Pancreas (tissue), 10 donors: Measurements from ENCODE around the gene PPIL3. TPM values are rescaled to one million over a fixed set of nuclear protein-coding genes. Genes with fewer than 3 reads are reported as not detected.

Experiments used
- ATAC-seq, 4 donors: fragments of 200-7000 bp; cut with Tn5 transposase; one replicate each; pipeline versions ENCODE4 v1.8.0 to v1.9.1; 2020; ENCODE audit warnings: mild to moderate bottlenecking in 4 of 4, moderate library complexity in 4 of 4
- DNase-seq, 6 donors: peaks; one replicate each; pipeline ENCODE4 v3.0.0-alpha.2; 2020
- FAIRE-seq: peaks from 2 replicates; lab custom pipeline; 2012; peaks lifted over from hg19 to GRCh38; lab: Jason Lieb, UNC
- H3K27ac ChIP-seq, 4 donors: fragments of 200-600 bp; sonication (generic); 1 replicate in 3 of 4; 2 replicates in 1 of 4; pipeline versions ENCODE4 v1.5.0 to v1.8.0; 2020
- H3K27me3 ChIP-seq, 4 donors: fragments of 200-600 bp; one replicate each; pipeline ENCODE4 v1.8.0; 2021
- H3K36me3 ChIP-seq, 3 donors: fragments of 200-600 bp; sonication (generic) in 1 of 3; one replicate each; pipeline versions ENCODE4 v1.5.0 to v1.8.0; 2020 to 2021
- H3K4me1 ChIP-seq, 3 donors: fragments of 200-600 bp; one replicate each; pipeline ENCODE4 v1.8.0; 2021
- H3K4me3 ChIP-seq, 4 donors: fragments of 200-600 bp; sonication (generic) in 2 of 4; one replicate each; pipeline versions ENCODE4 v1.5.0 to v1.8.0; 2020 to 2021
- H3K9me3 ChIP-seq, 4 donors: fragments of 200-600 bp; one replicate each; pipeline ENCODE4 v1.8.0; 2021
- CTCF ChIP-seq, 4 donors: fragments of 200-600 bp; sonication (generic) in 3 of 4; IDR thresholded peaks; one replicate each; pipeline versions ENCODE4 v1.5.0 to v1.8.0; 2021; ENCODE audit warnings: antibody characterized with exemption in 4 of 4
- WGBS, 2 donors: extraction: QIAGEN DNeasy Blood & Tissue Kit; methylation state at CpG; one replicate each; pipeline ENCODE4 v1.1.7; 2013; 5-methylcytosine and 5-hydroxymethylcytosine counted together
- intact Hi-C, 3 donors: fragments of 100-400 bp; cut with DNase I; formaldehyde crosslinking; loops; one replicate each; pipeline versions ENCODE4 v1.11.1 to v1.14.2; 2022
- polyA plus RNA-seq, 2 donors: library from polyadenylated mRNA; stranded (reverse); fragments of 200-250 nt; gene quantifications; one replicate each; pipeline ENCODE4 v1.2.3, GENCODE V29; 2013
- total RNA-seq, 6 donors: library from RNA; stranded (reverse); fragmentation: NEBNext Ultra II Directional in 4 of 6; extraction: Animal tissue kit (Norgen Biotek cat#: 25700) in 4 of 6; gene quantifications; one replicate each; pipeline versions ENCODE4 v1.2.1 to v1.2.4, GENCODE V29; 2021 to 2023
- donor health status: healthy with polysubstance abuse.
- donor health status: DM: no; HTN: no; CAD: no; lungs with moderate emphysema.
- donor health status: DM: no; HTN: no; CAD: no.
- donor health status: control.
- donor health status: control.
- donor health status: Bipolar disorder and iron deficiency.
- donor health status: DM: yes; HTN: yes; CAD: no.
- donor health status: DM: no; HTN: no; CAD: no.
- donor health status: DM: no; HTN: no; CAD: no.
- donor health status: DM: yes; HTN: yes; CAD: no.

Gene PPIL3
- total and polyA plus RNA-seq, 8 donors, result 7.2 to 21.8 (median 11.8) TPM

DNA sequence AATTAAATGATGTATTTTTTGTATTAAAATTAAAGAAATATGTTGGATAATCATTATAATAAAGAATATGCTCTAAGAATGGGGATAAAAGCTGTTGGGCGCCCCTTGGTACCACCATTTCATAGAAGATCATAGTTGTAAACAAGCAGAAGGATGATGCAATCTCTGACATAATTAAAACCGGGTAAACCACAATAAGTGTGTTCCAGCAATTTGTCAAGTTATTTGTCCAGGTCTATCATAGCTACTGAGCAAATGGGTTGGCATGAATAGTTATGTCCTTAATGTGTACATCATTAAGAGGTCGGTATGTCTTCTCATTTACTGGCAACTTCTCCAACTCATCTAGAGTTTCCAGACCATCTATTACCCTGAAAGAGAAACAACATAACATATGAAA, 17.7 kb downstream of the PPIL3 start:
- DNase-seq (no peak), ATAC-seq (no peak), FAIRE-seq (no peak)
- H3K4me1 ChIP-seq, result peaks cover 0 to 5% (median 0%) of the 10 kb centered on the region in 3 donors
- intact Hi-C loops, result no loop called here
- H3K27ac ChIP-seq, result no peak overlapping the region
- H3K9me3 ChIP-seq, result no peaks in the 10 kb centered on the region
- H3K36me3 ChIP-seq, result peaks cover 0 to 14% (median 13%) of the 10 kb centered on the region in 3 donors
- WGBS, 2 donors, result 67 to 75% methylated on average over 3 of the region's 3 CpGs
- no peaks in the 10 kb centered on the region for H3K27me3 ChIP-seq
- H3K4me3 ChIP-seq, result no peak overlapping the region
- TF ChIP-seq CTCF (IDR thresholded peaks at IDR 0.05), result no peak

DNA sequence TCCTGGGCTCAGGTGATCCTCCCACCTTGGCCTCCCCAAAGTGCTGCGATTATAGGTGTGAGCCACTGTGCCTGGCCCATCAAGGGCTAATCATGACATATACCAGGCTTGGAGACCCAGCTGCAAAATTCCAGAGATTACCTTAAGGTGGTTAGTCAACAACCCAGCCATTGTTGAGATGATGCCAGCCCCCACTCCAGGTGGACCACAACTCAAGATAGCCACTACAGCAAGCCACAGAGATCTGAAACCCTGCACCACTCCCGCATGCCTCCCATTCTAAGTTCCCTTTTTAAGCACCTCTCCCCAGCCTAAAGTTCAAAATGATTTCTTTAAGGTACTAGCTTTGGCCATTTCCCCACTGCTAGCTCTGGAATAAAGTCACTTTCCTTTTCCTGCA, 19.9 kb downstream of the PPIL3 start:
- no peak for DNase-seq
- FAIRE-seq, result no peak
- Histone ChIP-seq H3K36me3 (no peaks in the 10 kb centered on the region), H3K27ac (no peak overlapping the region), H3K9me3 (no peaks in the 10 kb centered on the region), H3K4me3 (no peak overlapping the region), H3K4me1 (peaks cover 0 to 10% (median 5%) of the 10 kb centered on the region in 3 donors), H3K27me3 (no peaks in the 10 kb centered on the region)
- intact Hi-C loops, result no loop called here
- TF ChIP-seq CTCF (IDR thresholded peaks at IDR 0.05), result no peak
- ATAC-seq, result no peak
- WGBS, 2 donors, result 89 to 92% methylated on average over 2 of the region's 2 CpGs

DNA sequence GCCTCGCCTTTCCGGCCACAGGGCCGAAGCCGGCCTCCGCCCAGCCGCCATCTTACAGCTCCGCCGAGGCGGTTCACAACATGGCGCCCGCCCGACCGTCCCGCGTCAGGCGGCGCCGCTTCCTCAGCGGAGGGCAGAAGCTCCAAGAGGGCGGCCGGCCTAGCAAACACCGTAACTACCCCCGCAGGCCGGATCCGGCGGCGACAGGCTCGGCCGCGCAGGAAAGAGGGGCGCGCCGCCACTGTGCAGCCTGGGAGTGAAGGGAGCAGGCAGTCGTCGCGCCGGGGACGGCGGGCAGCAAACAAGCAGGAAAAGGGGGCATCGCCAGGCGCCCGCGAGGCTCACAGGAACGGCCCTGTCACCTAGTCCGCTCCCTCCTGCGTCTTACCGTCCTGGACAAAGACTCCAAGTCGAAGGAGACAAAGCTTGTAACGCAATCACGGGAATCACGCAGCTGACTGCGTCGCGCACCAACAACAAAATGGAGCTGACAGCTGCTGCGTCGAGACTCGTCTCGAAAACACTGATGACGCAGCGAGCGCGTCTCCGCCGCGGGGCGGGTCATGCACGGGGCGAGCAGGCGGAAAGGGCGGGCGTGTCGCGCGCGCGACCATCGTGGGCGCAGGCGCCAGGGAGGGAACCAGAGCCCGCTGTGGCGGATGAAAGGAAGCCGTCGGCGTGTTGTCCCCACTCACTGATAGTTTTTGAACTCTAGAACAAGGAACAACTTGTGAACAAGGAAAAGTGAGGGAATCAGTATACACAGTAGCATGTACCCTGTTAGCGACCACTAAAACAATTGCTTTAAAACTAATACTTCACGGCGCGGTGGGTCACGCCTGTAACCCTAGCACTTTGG, 24.5 kb downstream of the PPIL3 start, which contains the start of gene CLK1:
CLK1 (minus strand) TSS at position 483 of the 859 bp plus-strand sequence. CDS start 2,796 bp downstream, outside the sequence.
- Histone ChIP-seq H3K27me3 (no peaks in the 10 kb centered on the region), H3K36me3 (peaks cover 0 to 9% (median 4%) of the 10 kb centered on the region in 3 donors), H3K4me3 (peak within 1 kb of the TSS; percentile 68 to 88 (median 80)), H3K27ac (peak within 1 kb of the TSS; percentile 99 to 100 (median 100)), H3K9me3 (no peaks in the 10 kb centered on the region), H3K4me1 (peaks cover 0 to 31% (median 19%) of the 10 kb centered on the region in 3 donors)
- intact Hi-C loops, result no loop called here
- 0 to 1% methylated on average over 87 to 89 of the region's 89 CpGs for WGBS, 2 donors
- DNase-seq, result peak; percentile 95 to 99 (median 95)
- TF ChIP-seq CTCF (IDR thresholded peaks at IDR 0.05), result no peak
- no peak for FAIRE-seq
- peak; percentile 83 to 90 (median 88) for ATAC-seq

GRCh38 chr2:200863782-200864175, 25.1 kb downstream of the PPIL3 start:
- FAIRE-seq (no peak), ATAC-seq (peak; percentile 4 to 16 (median 7)), DNase-seq (peak in 1 of 6 donors; percentile 28)
- Histone ChIP-seq H3K9me3 (no peaks in the 10 kb centered on the region), H3K4me1 (peaks cover 0 to 36% (median 25%) of the 10 kb centered on the region in 3 donors), H3K27me3 (no peaks in the 10 kb centered on the region), H3K36me3 (peaks cover 0 to 15% (median 11%) of the 10 kb centered on the region in 3 donors), H3K27ac (peak overlapping the region; percentile 99 to 100 (median 100)), H3K4me3 (peak overlapping the region; percentile 68 to 88 (median 80))
- intact Hi-C loops, result no loop called here
- WGBS, 2 donors, result 0% methylated on average over 19 of the region's 19 CpGs
- no peak for TF ChIP-seq CTCF (IDR thresholded peaks at IDR 0.05)
